HG03045 (cell line): ENCODE results near the gene GABPA.

Experiments used
- ATAC-seq: cut with Tn5 transposase; IDR thresholded peaks from one replicate; pipeline ENCODE4 v1.9.1; 2021; ENCODE audit warnings: mild to moderate bottlenecking, moderate library complexity; ENCODE audit not compliant: unreplicated experiment

GABPA gene

DNA sequence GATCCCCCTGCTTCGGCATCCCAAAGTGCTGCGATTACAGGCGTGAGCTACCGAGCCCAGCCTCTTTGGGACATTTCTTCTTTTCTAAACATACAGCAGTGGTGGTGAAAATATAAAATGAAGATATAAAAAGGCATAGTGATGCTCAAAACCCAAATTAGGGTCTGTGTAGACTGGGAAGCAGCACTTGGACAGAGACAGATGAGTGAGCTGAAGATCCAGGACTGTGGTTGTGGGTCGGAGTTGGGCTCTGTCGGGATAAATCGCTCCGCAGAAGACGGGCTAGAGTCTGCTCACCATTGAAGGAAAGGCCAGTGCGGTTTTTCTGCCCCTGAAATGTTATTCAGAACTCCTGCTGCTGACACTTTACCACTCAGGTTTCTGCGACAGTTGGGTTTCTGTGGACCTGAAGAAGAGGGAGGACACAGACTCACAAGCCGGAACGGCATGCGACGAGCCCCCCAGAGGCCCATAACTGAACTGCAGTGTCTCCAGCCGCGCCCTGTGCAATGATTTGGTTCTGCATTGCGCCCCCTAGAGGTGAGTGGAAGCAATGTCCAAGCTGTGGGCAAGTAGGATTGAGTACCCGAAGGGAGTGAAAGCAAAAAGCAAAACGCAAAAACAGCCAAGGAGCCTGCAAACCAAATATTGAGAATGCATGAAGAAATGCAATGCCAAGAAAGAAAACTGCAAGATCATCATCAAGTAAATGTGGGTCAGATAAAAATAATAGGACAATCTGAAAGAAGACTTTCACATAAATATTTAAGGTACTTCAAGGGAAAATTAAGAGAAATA is 66.6 kb downstream of the GABPA start:
- ATAC-seq, result peak; percentile 98

GRCh38 chr21:25806060-25806459 is 71.3 kb downstream of the GABPA start:
- ATAC-seq, result no peak

DNA sequence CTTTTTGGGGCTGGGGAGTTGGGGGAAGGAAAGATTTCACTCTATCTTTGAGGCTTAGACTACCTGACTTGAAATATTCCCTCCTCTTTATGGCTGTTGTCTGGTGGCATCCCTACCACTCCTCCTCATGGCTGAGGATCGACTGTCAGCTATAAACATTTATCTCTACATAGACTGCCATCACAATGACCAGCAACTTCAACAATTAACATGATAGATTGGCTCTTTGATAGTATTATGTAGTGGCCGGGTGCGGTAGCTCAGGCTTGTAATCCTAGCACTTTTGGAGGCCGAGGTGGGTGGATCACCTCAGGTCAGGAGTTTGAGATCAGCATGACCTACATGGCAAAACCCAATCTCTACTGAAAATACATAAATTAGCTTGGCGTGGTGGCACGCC is 72.4 kb downstream of the GABPA start:
- no peak for ATAC-seq

- ATAC-seq, result no peak
Measured at GRCh38 chr21:25809013-25809412, 74.2 kb downstream of the GABPA start.

DNA sequence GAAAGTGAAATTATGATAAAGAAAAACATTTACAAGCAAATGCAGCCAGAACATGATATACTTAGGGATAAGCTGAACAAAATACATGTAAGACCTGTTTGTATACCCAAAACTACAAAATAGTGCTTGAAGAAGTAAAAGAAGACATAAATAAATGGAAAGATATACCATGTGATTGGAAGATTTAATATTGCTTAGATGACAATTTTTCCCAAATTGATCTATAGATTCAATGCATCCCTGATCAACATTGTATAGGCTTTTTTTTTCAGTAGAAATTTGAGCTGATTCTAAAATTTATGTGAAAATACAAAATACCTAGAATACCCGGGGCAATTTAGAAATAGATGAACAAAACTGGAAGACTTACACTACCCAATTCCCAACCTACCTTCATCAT is 76.4 kb downstream of the GABPA start:
- ATAC-seq, result no peak

DNA sequence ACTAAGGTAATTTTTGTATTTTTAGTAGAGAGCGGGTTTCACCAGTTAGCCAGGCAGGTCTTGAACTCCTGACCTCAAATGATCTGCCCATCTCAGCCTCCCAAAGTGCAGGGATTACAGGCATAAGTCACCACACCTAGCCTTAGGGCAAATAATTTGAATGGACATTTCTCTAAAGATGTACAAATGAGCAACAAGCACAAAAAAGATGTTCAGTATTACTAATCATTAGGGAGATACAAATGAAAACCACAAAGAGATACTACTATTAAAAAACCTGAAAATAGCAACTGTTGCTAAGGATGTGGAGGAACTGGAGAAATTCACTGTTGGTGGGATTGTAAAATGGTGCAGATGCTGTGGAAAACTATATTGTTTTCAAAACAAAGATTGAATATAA is 79.1 kb downstream of the GABPA start:
- no peak for ATAC-seq

DNA sequence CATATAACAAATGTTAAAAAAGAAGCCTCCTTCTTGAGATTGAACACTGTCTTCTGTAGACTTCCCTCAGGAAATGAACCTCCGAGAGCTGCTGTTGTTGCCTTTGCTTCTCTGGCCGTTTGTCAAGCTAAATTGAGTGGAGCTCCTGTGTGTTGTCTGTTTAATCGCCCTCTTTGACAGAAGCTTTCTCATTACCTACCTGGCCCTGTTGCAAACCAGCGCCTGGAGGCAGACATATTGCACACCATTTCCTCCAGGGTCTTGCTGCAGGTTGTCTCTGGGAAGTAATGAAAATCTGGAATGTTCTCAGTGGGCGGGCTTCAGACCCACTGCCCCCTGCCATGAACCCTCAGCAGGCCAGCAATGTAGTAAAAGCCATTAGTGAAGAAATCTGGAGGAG is 83.3 kb downstream of the GABPA start:
- ATAC-seq, result no peak

DNA sequence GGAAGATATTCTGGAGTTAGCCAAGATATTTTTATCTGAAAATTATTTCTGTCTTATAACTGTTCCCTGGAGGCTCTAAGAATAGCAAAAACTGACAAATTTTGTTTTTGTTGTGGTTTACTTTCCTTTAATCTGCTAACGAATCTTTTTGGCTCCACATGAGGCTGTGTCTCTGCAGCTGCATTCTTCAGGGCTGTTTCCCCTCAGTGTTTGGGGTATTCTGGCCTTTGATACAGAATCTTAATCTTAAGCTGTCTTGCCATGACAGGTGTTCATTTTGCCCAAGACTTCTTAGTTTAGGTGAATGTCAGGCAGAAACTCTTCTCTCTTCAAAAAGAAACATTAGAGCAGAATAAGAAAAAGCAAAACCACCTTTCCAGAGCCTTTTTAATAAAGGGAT is 83.8 kb downstream of the GABPA start:
- ATAC-seq, result no peak
